Measurements from ENCODE around the gene SREK1. TPM values are rescaled to one million over a fixed set of nuclear protein-coding genes. Genes with fewer than 3 reads are reported as not detected.

The SREK1 gene, protein sequence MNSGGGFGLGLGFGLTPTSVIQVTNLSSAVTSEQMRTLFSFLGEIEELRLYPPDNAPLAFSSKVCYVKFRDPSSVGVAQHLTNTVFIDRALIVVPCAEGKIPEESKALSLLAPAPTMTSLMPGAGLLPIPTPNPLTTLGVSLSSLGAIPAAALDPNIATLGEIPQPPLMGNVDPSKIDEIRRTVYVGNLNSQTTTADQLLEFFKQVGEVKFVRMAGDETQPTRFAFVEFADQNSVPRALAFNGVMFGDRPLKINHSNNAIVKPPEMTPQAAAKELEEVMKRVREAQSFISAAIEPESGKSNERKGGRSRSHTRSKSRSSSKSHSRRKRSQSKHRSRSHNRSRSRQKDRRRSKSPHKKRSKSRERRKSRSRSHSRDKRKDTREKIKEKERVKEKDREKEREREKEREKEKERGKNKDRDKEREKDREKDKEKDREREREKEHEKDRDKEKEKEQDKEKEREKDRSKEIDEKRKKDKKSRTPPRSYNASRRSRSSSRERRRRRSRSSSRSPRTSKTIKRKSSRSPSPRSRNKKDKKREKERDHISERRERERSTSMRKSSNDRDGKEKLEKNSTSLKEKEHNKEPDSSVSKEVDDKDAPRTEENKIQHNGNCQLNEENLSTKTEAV
- total RNA-seq, result 10 to 100 TPM; 71.0 to 73.7 TPM
- polyA plus RNA-seq, result 10 to 100 TPM; 14.3 to 26.0 TPM

DNA sequence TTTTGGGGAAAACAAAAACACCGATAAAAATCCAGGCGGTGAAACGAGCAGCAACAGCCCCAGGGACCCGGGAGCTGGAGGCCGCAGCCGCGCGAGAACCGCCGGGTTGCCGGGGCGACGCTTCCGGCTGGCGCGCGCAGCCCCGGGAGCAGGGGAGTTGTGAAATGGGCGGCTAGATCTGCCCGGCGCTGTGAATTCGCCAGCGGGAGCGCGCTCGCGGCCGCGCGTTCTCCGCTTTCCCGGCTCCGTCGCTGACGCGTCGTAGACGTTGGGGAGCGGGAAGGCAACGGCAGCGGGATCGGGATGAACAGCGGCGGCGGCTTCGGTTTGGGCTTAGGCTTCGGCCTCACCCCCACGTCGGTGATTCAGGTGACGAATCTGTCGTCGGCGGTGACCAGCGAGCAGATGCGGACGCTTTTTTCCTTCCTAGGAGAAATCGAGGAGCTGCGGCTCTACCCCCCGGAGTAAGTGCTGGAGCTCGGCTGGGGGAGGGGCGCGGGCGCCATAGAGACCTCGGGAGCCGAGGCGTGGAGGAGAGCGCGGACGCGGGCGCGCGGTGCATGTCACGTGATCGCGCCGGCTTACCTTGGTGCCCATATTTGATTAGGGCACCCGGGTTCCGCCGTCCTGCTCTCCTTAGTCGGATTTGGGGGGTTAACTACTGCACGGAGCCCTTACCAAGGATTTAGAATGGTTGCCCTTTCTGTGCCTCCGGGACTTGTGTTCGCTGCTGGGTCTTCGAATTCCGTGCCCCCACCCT is at the start of gene SREK1:
SREK1 (plus strand) TSS at position 227 of the 760 bp plus-strand sequence; CDS start at position 304, 77 bp downstream.
- Histone ChIP-seq H3K27ac (ENCODE audit: low read depth, low read length) (peak within 1 kb of the TSS; percentile 99), H3K27me3 (ENCODE audit: insufficient read depth, low read length) (no peaks in the 10 kb centered on the region), H3K9me3 (ENCODE audit: control insufficient read depth in 1 of 2, low read length in 2 of 2) (no peaks in the 10 kb centered on the region), H3K4me3 (ENCODE audit: low read length in 2 of 2) (peak within 1 kb of the TSS; percentile 94 to 96), H3K36me3 (ENCODE audit: insufficient read depth, low read length) (no peaks in the 10 kb centered on the region), H3K4me1 (ENCODE audit: insufficient read depth, low read length) (peaks cover 48% of the 10 kb centered on the region)
- Mint-ChIP-seq H3K4me1 (peaks cover 23 to 47% (median 31%) of the 10 kb centered on the region in 4 donors), H3K27ac (peak within 1 kb of the TSS; percentile 100), H3K4me3 (peak within 1 kb of the TSS; percentile 98 to 100 (median 99)), H3K9me3 (peaks cover 0 to 4% (median 0%) of the 10 kb centered on the region in 8 donors), H3K36me3 (peaks cover 0 to 17% of the 10 kb centered on the region in 2 donors), H3K27me3 (peaks cover 0 to 2% of the 10 kb centered on the region in 2 donors)
- intact Hi-C loops (cut with micrococcal nuclease), result loop anchor here (1.0 to 10.0 kb wide), 10 partner anchors 27 to 1376 kb away; partner anchors contain the start of genes CENPK, CWC27, PPWD1 and SHLD3
- ChIA-PET CTCF (ENCODE audit: partially characterized antibody) (interaction anchor here (0.9 to 1.1 kb wide), 3 partner anchors 218 to 398 kb away, joined by 3 read pairs; partner anchors contain the start of gene ERBIN), POLR2A (ENCODE audit: partially characterized antibody) (interaction anchor here (1.0 to 2.6 kb wide), 17 partner anchors 9 to 581 kb away, joined by 3 to 31 read pairs (median 6); partner anchors contain the start of genes CENPK, ERBIN, NLN and PPWD1)
- DNase-seq, result peak; percentile 88 to 90 (median 89)

DNA sequence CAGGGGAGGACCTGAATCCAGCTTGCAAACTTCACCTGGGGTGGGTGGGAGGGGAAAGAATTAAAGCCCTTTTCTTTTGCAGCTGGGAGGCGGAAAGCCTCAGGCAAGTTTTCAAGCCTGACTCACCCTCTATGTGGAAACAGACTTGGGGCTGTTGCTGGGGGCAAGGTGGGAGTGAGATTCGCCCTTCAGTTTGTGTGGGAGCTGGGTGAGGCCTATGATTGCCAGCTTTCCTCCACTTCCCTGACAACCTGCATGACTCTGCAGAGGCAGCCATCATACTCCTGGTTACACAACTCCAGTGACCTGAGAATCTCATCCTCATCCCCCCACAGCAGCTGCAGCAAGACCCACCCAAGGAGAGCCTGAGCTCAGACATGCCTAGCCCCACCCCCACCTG is 43.2 kb upstream of the SREK1 start:
- ChIA-PET CTCF (ENCODE audit: partially characterized antibody) (interaction anchor here (1.0 kb wide), 1 partner anchor 28 kb away, joined by 3 read pairs; no protein-coding TSS in a partner anchor), POLR2A (ENCODE audit: partially characterized antibody) (no interaction called here)
- Mint-ChIP-seq H3K4me1 (peaks cover 0 to 2% (median 0%) of the 10 kb centered on the region in 4 donors), H3K4me3 (no peak overlapping the region), H3K9me3 (peaks cover 6 to 78% (median 64%) of the 10 kb centered on the region in 8 donors), H3K27ac (peak overlapping the region in 1 of 7 donors; percentile 8), H3K36me3 (peaks cover 13 to 20% of the 10 kb centered on the region in 2 donors), H3K27me3 (no peaks in the 10 kb centered on the region)
- Histone ChIP-seq H3K27ac (ENCODE audit: low read depth, low read length) (no peak overlapping the region), H3K36me3 (ENCODE audit: insufficient read depth, low read length) (no peaks in the 10 kb centered on the region), H3K27me3 (ENCODE audit: insufficient read depth, low read length) (no peaks in the 10 kb centered on the region), H3K9me3 (ENCODE audit: control insufficient read depth in 1 of 2, low read length in 2 of 2) (peaks cover 0 to 8% of the 10 kb centered on the region in 2 donors), H3K4me3 (ENCODE audit: low read length in 2 of 2) (no peak overlapping the region), H3K4me1 (ENCODE audit: insufficient read depth, low read length) (no peaks in the 10 kb centered on the region)
- no peak for DNase-seq
- intact Hi-C loops (cut with micrococcal nuclease), result no loop called here

DNA sequence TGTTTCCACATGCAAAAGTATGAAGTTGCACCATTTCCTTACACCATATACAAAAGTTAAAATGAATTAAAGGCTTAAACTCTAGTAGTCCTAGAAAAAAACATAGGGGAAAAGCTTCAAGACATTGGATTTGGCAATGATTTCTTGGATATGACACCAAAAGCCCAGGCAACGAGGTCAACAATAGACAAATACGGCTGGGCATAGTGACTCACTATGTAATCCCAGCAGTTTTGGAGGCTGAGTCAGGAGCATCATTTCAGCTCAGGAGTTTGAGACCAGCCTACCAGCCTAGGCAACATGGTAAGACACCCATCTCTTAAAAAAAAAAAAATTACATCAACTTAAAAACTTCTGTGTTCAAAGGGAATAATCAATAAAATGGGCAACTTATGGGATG is 30.9 kb upstream of the SREK1 start:
- Mint-ChIP-seq H3K4me3 (no peak overlapping the region), H3K27ac (no peak overlapping the region), H3K36me3 (peaks cover 8 to 13% of the 10 kb centered on the region in 2 donors), H3K4me1 (no peaks in the 10 kb centered on the region), H3K9me3 (peaks cover 2 to 53% (median 49%) of the 10 kb centered on the region in 8 donors), H3K27me3 (no peaks in the 10 kb centered on the region)
- Histone ChIP-seq H3K27me3 (ENCODE audit: insufficient read depth, low read length) (no peaks in the 10 kb centered on the region), H3K4me3 (ENCODE audit: low read length in 2 of 2) (no peak overlapping the region), H3K36me3 (ENCODE audit: insufficient read depth, low read length) (no peaks in the 10 kb centered on the region), H3K9me3 (ENCODE audit: control insufficient read depth in 1 of 2, low read length in 2 of 2) (peaks cover 0 to 8% of the 10 kb centered on the region in 2 donors), H3K4me1 (ENCODE audit: insufficient read depth, low read length) (no peaks in the 10 kb centered on the region), H3K27ac (ENCODE audit: low read depth, low read length) (no peak overlapping the region)
- POLR2A ChIA-PET (ENCODE audit: partially characterized antibody), result no interaction called here
- intact Hi-C loops (cut with micrococcal nuclease), result no loop called here
- CTCF ChIA-PET (ENCODE audit: partially characterized antibody), result no interaction called here
- DNase-seq, result no peak

DNA sequence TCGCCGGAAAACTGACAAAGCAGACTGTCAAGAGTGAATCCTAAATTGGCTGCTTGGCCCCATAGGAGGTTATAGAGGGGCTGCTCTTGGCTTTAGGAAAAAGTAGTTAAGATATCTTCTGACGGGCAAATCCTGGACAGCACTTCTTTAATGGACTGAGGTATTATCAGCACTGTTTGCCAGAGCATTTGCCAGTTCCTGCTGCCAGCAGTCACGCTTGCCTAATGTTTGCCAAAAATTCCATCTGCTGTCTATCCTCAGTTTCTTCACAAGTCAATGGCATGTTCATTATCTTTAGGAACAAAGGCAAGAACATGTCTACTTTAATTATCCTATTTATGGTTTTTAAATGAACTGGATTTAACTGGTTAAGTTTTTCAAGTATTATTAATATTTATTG is 25.8 kb upstream of the SREK1 start:
- Histone ChIP-seq H3K27ac (ENCODE audit: low read depth, low read length) (no peak overlapping the region), H3K9me3 (ENCODE audit: control insufficient read depth in 1 of 2, low read length in 2 of 2) (peaks cover 0 to 4% of the 10 kb centered on the region in 2 donors), H3K4me3 (ENCODE audit: low read length in 2 of 2) (no peak overlapping the region), H3K36me3 (ENCODE audit: insufficient read depth, low read length) (no peaks in the 10 kb centered on the region), H3K27me3 (ENCODE audit: insufficient read depth, low read length) (no peaks in the 10 kb centered on the region), H3K4me1 (ENCODE audit: insufficient read depth, low read length) (no peaks in the 10 kb centered on the region)
- H3K27me3 Mint-ChIP-seq, result peaks cover 2 to 3% of the 10 kb centered on the region in 2 donors
- peaks cover 2 to 12% (median 7%) of the 10 kb centered on the region in 8 donors for H3K9me3 Mint-ChIP-seq
- no peak for DNase-seq
- no peak overlapping the region for H3K27ac Mint-ChIP-seq
- POLR2A ChIA-PET (ENCODE audit: partially characterized antibody), result no interaction called here
- no peak overlapping the region for H3K4me3 Mint-ChIP-seq
- no peaks in the 10 kb centered on the region for H3K4me1 Mint-ChIP-seq
- intact Hi-C loops (cut with micrococcal nuclease), result no loop called here
- peaks cover 0 to 1% of the 10 kb centered on the region in 2 donors for H3K36me3 Mint-ChIP-seq
- CTCF ChIA-PET (ENCODE audit: partially characterized antibody), result no interaction called here

DNA sequence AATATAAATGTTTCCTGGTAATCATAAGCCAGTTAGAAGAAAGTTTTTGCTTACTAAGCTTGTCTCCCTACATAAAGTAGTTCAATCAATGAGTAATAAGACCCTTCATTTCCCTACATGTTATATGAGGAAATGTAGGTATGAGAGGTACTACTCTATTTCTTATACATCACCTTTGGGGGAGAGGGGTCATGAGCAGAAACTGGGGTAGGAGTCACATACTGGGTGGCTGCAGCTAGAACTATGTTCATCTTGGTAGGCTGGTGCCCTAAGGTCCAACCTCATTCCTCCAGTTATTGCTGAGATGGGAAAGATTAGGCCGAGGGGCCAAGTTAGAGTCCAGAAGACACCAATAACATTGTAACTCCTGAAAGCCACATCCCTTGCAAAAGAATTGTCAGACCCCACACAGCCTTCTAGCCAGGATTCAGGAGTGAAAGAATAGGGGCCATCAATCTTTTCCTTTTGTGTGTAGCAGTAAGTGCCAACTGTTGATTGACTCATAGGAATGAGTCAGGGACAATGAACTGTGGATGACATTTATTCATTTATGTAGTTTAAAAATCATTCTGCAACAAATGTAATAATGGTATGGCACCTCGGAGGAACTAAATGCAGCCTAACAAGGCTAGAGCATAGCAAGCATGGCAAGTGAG is 21.6 kb upstream of the SREK1 start:
- H3K36me3 ChIP-seq (ENCODE audit: insufficient read depth, low read length), result no peaks in the 10 kb centered on the region
- H3K27me3 Mint-ChIP-seq, result peaks cover 2 to 3% of the 10 kb centered on the region in 2 donors
- H3K4me1 ChIP-seq (ENCODE audit: insufficient read depth, low read length), result no peaks in the 10 kb centered on the region
- H3K4me3 ChIP-seq (ENCODE audit: low read length in 2 of 2), result no peak overlapping the region
- CTCF ChIA-PET (ENCODE audit: partially characterized antibody), result no interaction called here
- no peaks in the 10 kb centered on the region for H3K27me3 ChIP-seq (ENCODE audit: insufficient read depth, low read length)
- no peaks in the 10 kb centered on the region for H3K4me1 Mint-ChIP-seq
- no peak for DNase-seq
- no peak overlapping the region for H3K27ac Mint-ChIP-seq
- H3K27ac ChIP-seq (ENCODE audit: low read depth, low read length), result no peak overlapping the region
- POLR2A ChIA-PET (ENCODE audit: partially characterized antibody), result no interaction called here
- intact Hi-C loops (cut with micrococcal nuclease), result no loop called here
- no peaks in the 10 kb centered on the region for H3K36me3 Mint-ChIP-seq
- no peak overlapping the region for H3K4me3 Mint-ChIP-seq
- H3K9me3 ChIP-seq (ENCODE audit: control insufficient read depth in 1 of 2, low read length in 2 of 2), result no peaks in the 10 kb centered on the region
- H3K9me3 Mint-ChIP-seq, result no peaks in the 10 kb centered on the region

DNA sequence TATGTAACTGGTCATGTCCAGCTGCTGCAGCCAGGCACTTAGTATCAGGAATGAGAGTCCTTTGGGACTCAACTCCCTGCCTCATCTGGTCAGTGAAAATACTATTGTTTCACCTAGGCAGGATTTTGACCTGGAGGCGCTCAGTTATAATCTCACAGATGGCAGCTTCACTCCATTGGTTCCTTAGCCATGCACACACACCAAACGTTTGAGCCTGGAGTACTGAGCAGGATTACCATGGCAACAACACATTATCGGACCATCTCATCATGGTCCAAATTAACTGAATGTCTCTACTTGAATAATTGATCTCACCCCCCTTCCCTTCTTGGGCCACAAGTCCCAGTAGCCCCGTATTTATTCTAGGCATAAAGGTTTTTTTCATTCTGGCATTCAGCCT is 15.0 kb upstream of the SREK1 start:
- H3K27me3 Mint-ChIP-seq, result peaks cover 0 to 4% of the 10 kb centered on the region in 2 donors
- Histone ChIP-seq H3K9me3 (ENCODE audit: control insufficient read depth in 1 of 2, low read length in 2 of 2) (no peaks in the 10 kb centered on the region), H3K27me3 (ENCODE audit: insufficient read depth, low read length) (no peaks in the 10 kb centered on the region), H3K4me3 (ENCODE audit: low read length in 2 of 2) (no peak overlapping the region), H3K27ac (ENCODE audit: low read depth, low read length) (no peak overlapping the region), H3K4me1 (ENCODE audit: insufficient read depth, low read length) (no peaks in the 10 kb centered on the region), H3K36me3 (ENCODE audit: insufficient read depth, low read length) (no peaks in the 10 kb centered on the region)
- POLR2A ChIA-PET (ENCODE audit: partially characterized antibody), result no interaction called here
- peaks cover 0 to 4% of the 10 kb centered on the region in 2 donors for H3K36me3 Mint-ChIP-seq
- H3K4me3 Mint-ChIP-seq, result no peak overlapping the region
- intact Hi-C loops (cut with micrococcal nuclease), result no loop called here
- CTCF ChIA-PET (ENCODE audit: partially characterized antibody), result no interaction called here
- H3K27ac Mint-ChIP-seq, result no peak overlapping the region
- no peaks in the 10 kb centered on the region for H3K4me1 Mint-ChIP-seq
- H3K9me3 Mint-ChIP-seq, result peaks cover 2 to 11% (median 6%) of the 10 kb centered on the region in 8 donors
- no peak for DNase-seq

Measured in CD4-positive, alpha-beta memory T cell (primary cell).